HFFc6 (cell line): Measurements from ENCODE around the gene MRTFA. TPM values are rescaled to one million over a fixed set of nuclear protein-coding genes. Genes with fewer than 3 reads are reported as not detected.

Experiments
- DNase-seq: peaks from one replicate; pipeline ENCODE4 v3.0.0-alpha.2; 2018
- H3K27ac Mint-ChIP-seq: 2 replicates; pipeline ENCODE4 v1.8.0; 2020; ENCODE audit warnings: mild to moderate bottlenecking, mixed read lengths
- H3K27me3 Mint-ChIP-seq: 2 replicates; pipeline ENCODE4 v1.8.0; 2021; ENCODE audit warnings: mild to moderate bottlenecking, moderate library complexity, mixed read lengths; ENCODE audit not compliant: insufficient read depth
- H3K36me3 Mint-ChIP-seq: 2 replicates; pipeline ENCODE4 v1.8.0; 2021; ENCODE audit warnings: low read depth, mixed read lengths
- H3K4me1 Mint-ChIP-seq: 2 replicates; pipeline ENCODE4 v1.8.0; 2020; ENCODE audit warnings: low read depth, mixed read lengths
- H3K4me3 Mint-ChIP-seq: 2 replicates; pipeline ENCODE4 v1.8.0; 2020; ENCODE audit warnings: mild to moderate bottlenecking, moderate library complexity, mixed read lengths
- H3K9me3 Mint-ChIP-seq: 2 replicates; pipeline ENCODE4 v1.8.0; 2020; ENCODE audit warnings: mild to moderate bottlenecking, mixed read lengths
- total RNA-seq, 6 experiments: library from RNA; stranded (reverse); fragmentation: NEBNext Ultra II Directional; extraction: Animal tissue kit (Norgen Biotek cat#: 25700); gene quantifications; 2 replicates in 1 of 6; 3 replicates in 5 of 6; pipeline ENCODE4 v1.2.3, GENCODE V29; 2021
- TF ChIP-seq, protein P1 (sequence below): fragments of 200-600 bp; sonication (generic); IDR thresholded peaks from 2 replicates; pipeline ENCODE4 v1.5.0; 2021; ENCODE audit warnings: antibody characterized with exemption, mild to moderate bottlenecking

MRTFA gene
- total RNA-seq, 6 experiments from 2014 or later: 36.4 to 48.7 (median 42.2) TPM

- H3K27ac Mint-ChIP-seq: no peak overlapping the region
- no peak overlapping the region for H3K4me3 Mint-ChIP-seq
- no peaks in the 10 kb centered on the region; the same call in 1 of the 2 replicates for H3K27me3 Mint-ChIP-seq
- H3K36me3 Mint-ChIP-seq: no peaks in the 10 kb centered on the region
- DNase-seq: no peak
- TF ChIP-seq, protein P1, sequence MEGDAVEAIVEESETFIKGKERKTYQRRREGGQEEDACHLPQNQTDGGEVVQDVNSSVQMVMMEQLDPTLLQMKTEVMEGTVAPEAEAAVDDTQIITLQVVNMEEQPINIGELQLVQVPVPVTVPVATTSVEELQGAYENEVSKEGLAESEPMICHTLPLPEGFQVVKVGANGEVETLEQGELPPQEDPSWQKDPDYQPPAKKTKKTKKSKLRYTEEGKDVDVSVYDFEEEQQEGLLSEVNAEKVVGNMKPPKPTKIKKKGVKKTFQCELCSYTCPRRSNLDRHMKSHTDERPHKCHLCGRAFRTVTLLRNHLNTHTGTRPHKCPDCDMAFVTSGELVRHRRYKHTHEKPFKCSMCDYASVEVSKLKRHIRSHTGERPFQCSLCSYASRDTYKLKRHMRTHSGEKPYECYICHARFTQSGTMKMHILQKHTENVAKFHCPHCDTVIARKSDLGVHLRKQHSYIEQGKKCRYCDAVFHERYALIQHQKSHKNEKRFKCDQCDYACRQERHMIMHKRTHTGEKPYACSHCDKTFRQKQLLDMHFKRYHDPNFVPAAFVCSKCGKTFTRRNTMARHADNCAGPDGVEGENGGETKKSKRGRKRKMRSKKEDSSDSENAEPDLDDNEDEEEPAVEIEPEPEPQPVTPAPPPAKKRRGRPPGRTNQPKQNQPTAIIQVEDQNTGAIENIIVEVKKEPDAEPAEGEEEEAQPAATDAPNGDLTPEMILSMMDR: no peak
- H3K9me3 Mint-ChIP-seq: no peaks in the 10 kb centered on the region
- H3K4me1 Mint-ChIP-seq: peaks cover 7% of the 10 kb centered on the region
Observed at GRCh38 chr22:40674274-40674673, 37.8 kb upstream of the MRTFA start.

DNA sequence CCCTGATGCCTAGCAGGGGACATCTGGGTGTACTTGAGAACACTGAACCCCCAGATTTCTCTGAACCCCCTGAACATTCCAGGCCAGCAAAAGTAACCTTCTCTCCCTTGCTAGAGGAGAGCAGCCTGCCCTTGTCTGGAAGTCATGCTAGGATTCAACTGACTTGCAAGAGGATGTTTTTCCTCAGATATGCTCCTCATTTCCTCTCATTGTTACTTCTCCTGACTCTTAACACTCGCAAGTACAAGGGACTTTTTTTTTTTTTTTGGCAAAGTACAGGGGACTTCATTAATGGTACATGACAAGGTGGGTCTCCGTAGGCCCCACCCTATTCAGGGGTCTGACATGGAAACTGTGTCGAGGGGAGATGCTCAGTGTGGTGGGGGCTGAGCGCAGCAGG is 36.5 kb upstream of the MRTFA start:
- TF ChIP-seq, protein P1: no peak
- H3K4me3 Mint-ChIP-seq: no peak overlapping the region
- peaks cover 8% of the 10 kb centered on the region for H3K36me3 Mint-ChIP-seq
- no peak for DNase-seq
- no peak overlapping the region for H3K27ac Mint-ChIP-seq
- H3K9me3 Mint-ChIP-seq: peaks cover 6% of the 10 kb centered on the region
- H3K4me1 Mint-ChIP-seq: peaks cover 16% of the 10 kb centered on the region
- H3K27me3 Mint-ChIP-seq: no peaks in the 10 kb centered on the region; the same call in 1 of the 2 replicates

DNA sequence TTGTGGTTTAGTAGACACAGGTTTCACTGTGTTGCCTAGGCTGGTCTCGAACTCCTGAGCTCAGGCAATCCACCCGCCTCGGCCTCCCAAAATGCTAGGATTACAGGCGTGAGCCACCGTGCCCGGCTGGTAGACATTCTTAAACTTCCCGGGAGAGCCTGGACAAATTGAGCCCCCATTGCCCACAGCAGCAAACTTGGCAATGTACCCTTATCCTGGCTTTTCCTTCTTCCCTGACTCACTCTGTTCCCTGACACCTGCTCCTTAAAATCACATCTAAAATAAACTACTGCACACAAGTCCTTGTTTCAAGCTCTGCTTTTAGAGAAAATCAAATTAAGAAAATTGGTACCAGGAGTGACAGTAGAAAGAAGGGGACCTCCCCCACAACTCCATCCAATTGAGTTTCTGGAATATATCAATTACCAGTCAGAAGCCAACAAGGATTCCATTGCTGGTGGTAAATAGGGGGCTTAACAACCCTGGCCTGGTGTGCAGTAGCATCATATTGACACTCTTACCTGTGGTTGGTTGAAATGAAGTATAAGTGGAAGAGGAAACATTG is 35.4 kb upstream of the MRTFA start:
- Mint-ChIP-seq H3K36me3 (peaks cover 10% of the 10 kb centered on the region), H3K4me1 (peaks cover 21% of the 10 kb centered on the region), H3K27me3 (no peaks in the 10 kb centered on the region; the same call in 1 of the 2 replicates), H3K27ac (no peak overlapping the region), H3K9me3 (peaks cover 6% of the 10 kb centered on the region), H3K4me3 (no peak overlapping the region)
- TF ChIP-seq, protein P1: no peak
- no peak for DNase-seq

DNA sequence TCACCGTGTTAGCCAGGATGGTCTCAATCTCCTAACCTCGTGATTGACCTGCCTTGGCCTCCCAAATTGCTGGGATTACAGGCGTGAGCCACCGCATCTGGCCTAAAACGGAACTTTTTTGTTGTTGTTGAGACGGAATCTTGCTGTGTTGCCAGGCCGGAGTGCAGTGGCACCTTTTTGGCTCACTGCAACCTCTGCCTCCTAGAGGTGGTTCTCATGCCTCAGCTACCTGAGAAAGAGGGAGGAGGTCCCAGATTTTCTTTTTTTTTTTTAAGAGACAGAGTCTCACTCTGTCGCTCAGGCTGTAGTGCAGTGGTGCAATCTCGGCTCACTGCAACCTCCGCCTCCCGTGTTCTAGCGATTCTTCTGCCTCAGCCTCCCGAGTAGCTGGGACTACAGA is 34.9 kb upstream of the MRTFA start:
- H3K4me3 Mint-ChIP-seq: no peak overlapping the region
- peaks cover 6% of the 10 kb centered on the region for H3K9me3 Mint-ChIP-seq
- H3K27me3 Mint-ChIP-seq: no peaks in the 10 kb centered on the region; the same call in 1 of the 2 replicates
- no peak overlapping the region for H3K27ac Mint-ChIP-seq
- H3K36me3 Mint-ChIP-seq: peaks cover 10% of the 10 kb centered on the region
- TF ChIP-seq, protein P1: no peak
- peaks cover 26% of the 10 kb centered on the region for H3K4me1 Mint-ChIP-seq
- DNase-seq: no peak

- H3K36me3 Mint-ChIP-seq: peaks cover 10% of the 10 kb centered on the region
- DNase-seq: no peak
Observed at GRCh38 chr22:40670058-40670457, 33.5 kb upstream of the MRTFA start.

More at GRCh38 chr22:40670058-40670457, 33.5 kb upstream of the MRTFA start:
- no peak overlapping the region for H3K4me3 Mint-ChIP-seq
- peaks cover 6% of the 10 kb centered on the region for H3K9me3 Mint-ChIP-seq
- H3K4me1 Mint-ChIP-seq: peaks cover 37% of the 10 kb centered on the region
- no peak overlapping the region for H3K27ac Mint-ChIP-seq
- TF ChIP-seq, protein P1: no peak
- H3K27me3 Mint-ChIP-seq: no peaks in the 10 kb centered on the region; the same call in 1 of the 2 replicates
